ENCODE results near the gene ZNF512. TPM values are rescaled to one million over a fixed set of nuclear protein-coding genes. Genes with fewer than 3 reads are reported as not detected.

The ZNF512 gene
- total RNA-seq, 1 experiment from 2014 or later, result 34.2 TPM

DNA sequence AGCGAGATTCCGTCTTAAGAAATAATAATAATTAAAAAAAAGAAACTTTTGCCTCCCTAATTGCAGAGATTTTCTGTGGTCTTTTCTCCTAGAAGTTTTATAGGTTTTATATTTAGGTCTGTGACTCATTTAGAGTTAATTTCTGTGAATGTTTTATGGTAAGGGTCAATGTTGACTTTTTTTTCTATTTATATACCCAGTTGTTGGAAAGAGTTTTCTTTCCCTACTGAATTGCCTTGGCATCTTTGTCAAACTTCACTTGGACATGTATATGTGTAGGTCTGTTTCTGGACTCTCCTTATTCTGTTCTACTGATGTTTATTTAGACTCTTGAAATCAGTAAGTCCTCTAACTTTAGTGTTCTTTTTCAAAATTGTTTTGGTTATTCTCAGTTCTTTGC, 5.5 kb downstream of the ZNF512 start:
- H3K27me3 Mint-ChIP-seq (ENCODE audit: low read depth), result no peaks in the 10 kb centered on the region
- ChIA-PET CTCF (no interaction called here), POLR2A (no interaction called here)
- no peak overlapping the region for H3K27ac Mint-ChIP-seq
- TF ChIP-seq, protein P1, sequence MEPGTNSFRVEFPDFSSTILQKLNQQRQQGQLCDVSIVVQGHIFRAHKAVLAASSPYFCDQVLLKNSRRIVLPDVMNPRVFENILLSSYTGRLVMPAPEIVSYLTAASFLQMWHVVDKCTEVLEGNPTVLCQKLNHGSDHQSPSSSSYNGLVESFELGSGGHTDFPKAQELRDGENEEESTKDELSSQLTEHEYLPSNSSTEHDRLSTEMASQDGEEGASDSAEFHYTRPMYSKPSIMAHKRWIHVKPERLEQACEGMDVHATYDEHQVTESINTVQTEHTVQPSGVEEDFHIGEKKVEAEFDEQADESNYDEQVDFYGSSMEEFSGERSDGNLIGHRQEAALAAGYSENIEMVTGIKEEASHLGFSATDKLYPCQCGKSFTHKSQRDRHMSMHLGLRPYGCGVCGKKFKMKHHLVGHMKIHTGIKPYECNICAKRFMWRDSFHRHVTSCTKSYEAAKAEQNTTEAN (CRISPR knock-in tag; IDR thresholded peaks at IDR 0.05), result no peak
- TF ChIP-seq KAT7 (CRISPR knock-in tag; IDR thresholded peaks at IDR 0.05; ENCODE audit: borderline replicate concordance), result no peak
- TF ChIP-seq, protein P2, sequence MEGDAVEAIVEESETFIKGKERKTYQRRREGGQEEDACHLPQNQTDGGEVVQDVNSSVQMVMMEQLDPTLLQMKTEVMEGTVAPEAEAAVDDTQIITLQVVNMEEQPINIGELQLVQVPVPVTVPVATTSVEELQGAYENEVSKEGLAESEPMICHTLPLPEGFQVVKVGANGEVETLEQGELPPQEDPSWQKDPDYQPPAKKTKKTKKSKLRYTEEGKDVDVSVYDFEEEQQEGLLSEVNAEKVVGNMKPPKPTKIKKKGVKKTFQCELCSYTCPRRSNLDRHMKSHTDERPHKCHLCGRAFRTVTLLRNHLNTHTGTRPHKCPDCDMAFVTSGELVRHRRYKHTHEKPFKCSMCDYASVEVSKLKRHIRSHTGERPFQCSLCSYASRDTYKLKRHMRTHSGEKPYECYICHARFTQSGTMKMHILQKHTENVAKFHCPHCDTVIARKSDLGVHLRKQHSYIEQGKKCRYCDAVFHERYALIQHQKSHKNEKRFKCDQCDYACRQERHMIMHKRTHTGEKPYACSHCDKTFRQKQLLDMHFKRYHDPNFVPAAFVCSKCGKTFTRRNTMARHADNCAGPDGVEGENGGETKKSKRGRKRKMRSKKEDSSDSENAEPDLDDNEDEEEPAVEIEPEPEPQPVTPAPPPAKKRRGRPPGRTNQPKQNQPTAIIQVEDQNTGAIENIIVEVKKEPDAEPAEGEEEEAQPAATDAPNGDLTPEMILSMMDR (IDR thresholded peaks at IDR 0.05), result no peak
- TF ChIP-seq, protein P3, sequence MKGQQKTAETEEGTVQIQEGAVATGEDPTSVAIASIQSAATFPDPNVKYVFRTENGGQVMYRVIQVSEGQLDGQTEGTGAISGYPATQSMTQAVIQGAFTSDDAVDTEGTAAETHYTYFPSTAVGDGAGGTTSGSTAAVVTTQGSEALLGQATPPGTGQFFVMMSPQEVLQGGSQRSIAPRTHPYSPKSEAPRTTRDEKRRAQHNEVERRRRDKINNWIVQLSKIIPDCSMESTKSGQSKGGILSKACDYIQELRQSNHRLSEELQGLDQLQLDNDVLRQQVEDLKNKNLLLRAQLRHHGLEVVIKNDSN (CRISPR knock-in tag; IDR thresholded peaks at IDR 0.05), result no peak
- TF ChIP-seq EMX1 (CRISPR knock-in tag; IDR thresholded peaks at IDR 0.05), result no peak
- TF ChIP-seq CREM (CRISPR knock-in tag; IDR thresholded peaks at IDR 0.05), result no peak
- no peak for TF ChIP-seq RORB (CRISPR knock-in tag; IDR thresholded peaks at IDR 0.05)
- no peak for TF ChIP-seq ZNF317 (CRISPR knock-in tag; IDR thresholded peaks at IDR 0.05; ENCODE audit: borderline replicate concordance, low read depth)
- no peak for TF ChIP-seq ZNF263 (CRISPR knock-in tag; IDR thresholded peaks at IDR 0.05; ENCODE audit: low read depth)
- peaks cover 21% of the 10 kb centered on the region for H3K36me3 Mint-ChIP-seq
- peaks cover 13% of the 10 kb centered on the region for H3K4me1 Mint-ChIP-seq
- ATAC-seq (no peak), DNase-seq (ENCODE audit: low spot score) (no peak)
- peaks cover 19% of the 10 kb centered on the region for H3K9me3 Mint-ChIP-seq
- no peak overlapping the region for H3K4me3 Mint-ChIP-seq

DNA sequence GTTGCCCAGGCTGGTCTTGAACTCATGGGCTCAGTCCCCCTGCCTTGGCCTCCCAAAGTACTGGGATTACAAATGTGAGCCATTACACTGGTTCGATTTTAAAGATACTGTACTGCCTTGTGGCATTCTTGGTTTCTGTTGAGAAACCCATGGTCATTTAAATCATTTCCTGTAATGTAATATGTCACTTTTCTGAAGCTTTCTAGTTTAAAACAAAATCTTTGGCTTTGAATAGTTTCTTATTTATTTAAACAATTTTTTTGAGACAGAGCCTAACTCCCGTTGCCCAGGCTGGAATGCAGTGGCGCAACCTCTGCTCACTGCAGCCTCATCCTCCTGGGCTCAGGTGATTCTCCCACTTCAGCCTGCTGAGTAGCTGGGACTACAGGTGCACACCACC, 8.9 kb downstream of the ZNF512 start:
- H3K36me3 Mint-ChIP-seq, result peaks cover 49% of the 10 kb centered on the region
- H3K9me3 Mint-ChIP-seq, result peaks cover 42% of the 10 kb centered on the region

More for the DNA sequence above, 8.9 kb downstream of the ZNF512 start:
- TF ChIP-seq, protein P4, sequence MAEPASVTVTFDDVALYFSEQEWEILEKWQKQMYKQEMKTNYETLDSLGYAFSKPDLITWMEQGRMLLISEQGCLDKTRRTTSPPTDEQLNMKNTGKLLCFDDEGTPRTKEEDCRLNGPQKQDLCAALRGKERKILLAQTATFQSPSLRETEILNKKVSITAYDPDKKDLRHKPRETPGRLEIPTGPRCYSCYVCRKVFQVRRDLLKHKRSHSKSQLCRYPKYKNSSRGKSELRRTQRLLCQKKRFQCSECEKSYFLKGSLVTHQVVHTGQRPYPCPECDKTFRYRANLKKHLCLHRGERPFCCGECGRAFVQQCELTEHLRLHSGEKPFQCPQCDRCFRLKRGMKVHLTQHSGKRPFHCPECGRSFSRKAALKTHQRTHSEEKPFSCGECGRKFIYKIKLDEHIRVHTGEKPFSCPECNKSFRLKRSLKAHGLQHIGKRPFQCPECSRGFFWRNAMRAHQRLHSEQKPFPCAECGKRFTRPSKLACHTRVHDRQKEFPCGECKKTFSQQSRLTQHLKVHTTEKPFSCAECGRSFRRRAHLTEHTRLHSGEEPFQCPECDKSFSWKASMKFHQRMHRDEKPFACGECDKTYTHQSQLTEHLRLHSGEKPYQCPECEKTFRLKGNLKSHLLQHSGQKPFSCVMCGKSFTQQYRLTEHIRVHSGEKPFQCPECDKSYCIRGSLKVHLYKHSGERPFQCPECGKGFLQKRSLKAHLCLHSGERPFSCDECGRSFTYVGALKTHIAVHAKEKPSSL (CRISPR knock-in tag; conservative IDR thresholded peaks at IDR 0.05), result no peak
- TF ChIP-seq, protein P5, sequence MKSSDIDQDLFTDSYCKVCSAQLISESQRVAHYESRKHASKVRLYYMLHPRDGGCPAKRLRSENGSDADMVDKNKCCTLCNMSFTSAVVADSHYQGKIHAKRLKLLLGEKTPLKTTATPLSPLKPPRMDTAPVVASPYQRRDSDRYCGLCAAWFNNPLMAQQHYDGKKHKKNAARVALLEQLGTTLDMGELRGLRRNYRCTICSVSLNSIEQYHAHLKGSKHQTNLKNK (CRISPR knock-in tag; IDR thresholded peaks at IDR 0.05), result no peak
- TF ChIP-seq, protein P6, sequence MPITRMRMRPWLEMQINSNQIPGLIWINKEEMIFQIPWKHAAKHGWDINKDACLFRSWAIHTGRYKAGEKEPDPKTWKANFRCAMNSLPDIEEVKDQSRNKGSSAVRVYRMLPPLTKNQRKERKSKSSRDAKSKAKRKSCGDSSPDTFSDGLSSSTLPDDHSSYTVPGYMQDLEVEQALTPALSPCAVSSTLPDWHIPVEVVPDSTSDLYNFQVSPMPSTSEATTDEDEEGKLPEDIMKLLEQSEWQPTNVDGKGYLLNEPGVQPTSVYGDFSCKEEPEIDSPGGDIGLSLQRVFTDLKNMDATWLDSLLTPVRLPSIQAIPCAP (CRISPR knock-in tag; IDR thresholded peaks at IDR 0.05), result no peak
- TF ChIP-seq, protein P7, sequence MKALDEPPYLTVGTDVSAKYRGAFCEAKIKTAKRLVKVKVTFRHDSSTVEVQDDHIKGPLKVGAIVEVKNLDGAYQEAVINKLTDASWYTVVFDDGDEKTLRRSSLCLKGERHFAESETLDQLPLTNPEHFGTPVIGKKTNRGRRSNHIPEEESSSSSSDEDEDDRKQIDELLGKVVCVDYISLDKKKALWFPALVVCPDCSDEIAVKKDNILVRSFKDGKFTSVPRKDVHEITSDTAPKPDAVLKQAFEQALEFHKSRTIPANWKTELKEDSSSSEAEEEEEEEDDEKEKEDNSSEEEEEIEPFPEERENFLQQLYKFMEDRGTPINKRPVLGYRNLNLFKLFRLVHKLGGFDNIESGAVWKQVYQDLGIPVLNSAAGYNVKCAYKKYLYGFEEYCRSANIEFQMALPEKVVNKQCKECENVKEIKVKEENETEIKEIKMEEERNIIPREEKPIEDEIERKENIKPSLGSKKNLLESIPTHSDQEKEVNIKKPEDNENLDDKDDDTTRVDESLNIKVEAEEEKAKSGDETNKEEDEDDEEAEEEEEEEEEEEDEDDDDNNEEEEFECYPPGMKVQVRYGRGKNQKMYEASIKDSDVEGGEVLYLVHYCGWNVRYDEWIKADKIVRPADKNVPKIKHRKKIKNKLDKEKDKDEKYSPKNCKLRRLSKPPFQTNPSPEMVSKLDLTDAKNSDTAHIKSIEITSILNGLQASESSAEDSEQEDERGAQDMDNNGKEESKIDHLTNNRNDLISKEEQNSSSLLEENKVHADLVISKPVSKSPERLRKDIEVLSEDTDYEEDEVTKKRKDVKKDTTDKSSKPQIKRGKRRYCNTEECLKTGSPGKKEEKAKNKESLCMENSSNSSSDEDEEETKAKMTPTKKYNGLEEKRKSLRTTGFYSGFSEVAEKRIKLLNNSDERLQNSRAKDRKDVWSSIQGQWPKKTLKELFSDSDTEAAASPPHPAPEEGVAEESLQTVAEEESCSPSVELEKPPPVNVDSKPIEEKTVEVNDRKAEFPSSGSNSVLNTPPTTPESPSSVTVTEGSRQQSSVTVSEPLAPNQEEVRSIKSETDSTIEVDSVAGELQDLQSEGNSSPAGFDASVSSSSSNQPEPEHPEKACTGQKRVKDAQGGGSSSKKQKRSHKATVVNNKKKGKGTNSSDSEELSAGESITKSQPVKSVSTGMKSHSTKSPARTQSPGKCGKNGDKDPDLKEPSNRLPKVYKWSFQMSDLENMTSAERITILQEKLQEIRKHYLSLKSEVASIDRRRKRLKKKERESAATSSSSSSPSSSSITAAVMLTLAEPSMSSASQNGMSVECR (CRISPR knock-in tag; IDR thresholded peaks at IDR 0.05; ENCODE audit: borderline replicate concordance), result no peak
- TF ChIP-seq IRF2 (CRISPR knock-in tag; IDR thresholded peaks at IDR 0.05; ENCODE audit: borderline replicate concordance, low read depth), result no peak
- TF ChIP-seq FOXP1 (CRISPR knock-in tag; IDR thresholded peaks at IDR 0.05; ENCODE audit: borderline replicate concordance), result no peak
- TF ChIP-seq, protein P1 (CRISPR knock-in tag; IDR thresholded peaks at IDR 0.05), result no peak
- TF ChIP-seq ZNF671 (CRISPR knock-in tag; IDR thresholded peaks at IDR 0.05), result no peak
- TF ChIP-seq, protein P8, sequence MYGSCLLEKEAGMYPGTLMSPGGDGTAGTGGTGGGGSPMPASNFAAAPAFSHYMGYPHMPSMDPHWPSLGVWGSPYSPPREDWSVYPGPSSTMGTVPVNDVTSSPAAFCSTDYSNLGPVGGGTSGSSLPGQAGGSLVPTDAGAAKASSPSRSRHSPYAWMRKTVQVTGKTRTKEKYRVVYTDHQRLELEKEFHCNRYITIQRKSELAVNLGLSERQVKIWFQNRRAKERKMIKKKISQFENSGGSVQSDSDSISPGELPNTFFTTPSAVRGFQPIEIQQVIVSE (CRISPR knock-in tag; IDR thresholded peaks at IDR 0.05; ENCODE audit: borderline replicate concordance), result no peak
- ChIA-PET POLR2A (no interaction called here), CTCF (interaction anchor here (1.5 kb wide), 1 partner anchor 92 kb away, joined by 3 read pairs; no protein-coding TSS in a partner anchor)
- ATAC-seq, result no peak
- Mint-ChIP-seq H3K27ac (no peak overlapping the region), H3K4me1 (no peaks in the 10 kb centered on the region), H3K4me3 (no peak overlapping the region), H3K27me3 (ENCODE audit: low read depth) (peaks cover 5% of the 10 kb centered on the region; the same call in 1 of the 2 replicates)
- DNase-seq (ENCODE audit: low spot score), result no peak

All from WTC11 (cell line).